Measurements from ENCODE around the gene ZNF668.

DNA sequence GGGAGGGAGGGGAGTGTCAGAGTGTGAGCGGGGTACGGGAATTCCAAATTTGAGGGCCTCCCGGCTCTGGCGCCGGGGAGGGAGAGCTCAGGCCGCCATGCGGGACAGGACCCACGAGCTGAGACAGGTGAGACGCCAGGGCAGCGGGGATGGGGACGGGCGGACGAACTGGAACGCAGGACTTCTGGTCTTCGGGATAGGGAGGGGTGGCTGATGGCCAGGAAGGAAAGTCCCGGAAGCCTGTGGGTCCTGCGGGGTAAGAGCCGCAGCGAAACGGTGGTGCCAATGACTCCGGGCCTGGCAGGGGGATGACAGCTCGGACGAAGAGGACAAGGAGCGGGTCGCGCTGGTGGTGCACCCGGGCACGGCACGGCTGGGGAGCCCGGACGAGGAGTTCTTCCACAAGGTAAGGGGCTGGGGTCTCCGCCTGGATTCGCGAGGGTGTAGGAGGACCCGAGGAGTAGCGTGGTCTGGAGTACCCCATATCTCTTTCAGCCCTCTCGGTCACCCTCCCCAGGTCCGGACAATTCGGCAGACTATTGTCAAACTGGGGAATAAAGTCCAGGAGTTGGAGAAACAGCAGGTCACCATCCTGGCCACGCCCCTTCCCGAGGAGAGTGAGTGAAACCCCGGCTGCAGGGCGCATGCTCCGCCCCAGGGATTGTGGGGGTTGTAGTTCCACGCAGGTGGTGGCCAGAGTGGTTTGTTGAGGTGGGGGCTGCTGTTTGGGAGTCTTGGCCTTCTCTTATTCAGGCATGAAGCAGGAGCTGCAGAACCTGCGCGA lies 40.1 kb downstream of the ZNF668 start:
- TF ChIP-seq, protein P1, sequence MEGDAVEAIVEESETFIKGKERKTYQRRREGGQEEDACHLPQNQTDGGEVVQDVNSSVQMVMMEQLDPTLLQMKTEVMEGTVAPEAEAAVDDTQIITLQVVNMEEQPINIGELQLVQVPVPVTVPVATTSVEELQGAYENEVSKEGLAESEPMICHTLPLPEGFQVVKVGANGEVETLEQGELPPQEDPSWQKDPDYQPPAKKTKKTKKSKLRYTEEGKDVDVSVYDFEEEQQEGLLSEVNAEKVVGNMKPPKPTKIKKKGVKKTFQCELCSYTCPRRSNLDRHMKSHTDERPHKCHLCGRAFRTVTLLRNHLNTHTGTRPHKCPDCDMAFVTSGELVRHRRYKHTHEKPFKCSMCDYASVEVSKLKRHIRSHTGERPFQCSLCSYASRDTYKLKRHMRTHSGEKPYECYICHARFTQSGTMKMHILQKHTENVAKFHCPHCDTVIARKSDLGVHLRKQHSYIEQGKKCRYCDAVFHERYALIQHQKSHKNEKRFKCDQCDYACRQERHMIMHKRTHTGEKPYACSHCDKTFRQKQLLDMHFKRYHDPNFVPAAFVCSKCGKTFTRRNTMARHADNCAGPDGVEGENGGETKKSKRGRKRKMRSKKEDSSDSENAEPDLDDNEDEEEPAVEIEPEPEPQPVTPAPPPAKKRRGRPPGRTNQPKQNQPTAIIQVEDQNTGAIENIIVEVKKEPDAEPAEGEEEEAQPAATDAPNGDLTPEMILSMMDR (IDR thresholded peaks at IDR 0.05): no peak
- TF ChIP-seq POLR2A (IDR thresholded peaks at IDR 0.05): no peak

All from testis (tissue), 2 donors.